ENCODE data around the gene GPSM3.

- TF ChIP-seq CTCF (conservative IDR thresholded peaks at IDR 0.05) (no peak), EZH2 (IDR thresholded peaks at IDR 0.05; ENCODE audit: low read depth) (no peak)
Measured at GRCh38 chr6:32179766-32180405, 12.6 kb downstream of the GPSM3 start.

All from PC-9 (cell line).